CD4-positive, alpha-beta T cell (primary cell): ENCODE results near the gene KCNK15. TPM values are rescaled to one million over a fixed set of nuclear protein-coding genes. Genes with fewer than 3 reads are reported as not detected.

Experiments
- ATAC-seq: fragments of 200-7000 bp; cut with Tn5 transposase; one replicate; pipeline ENCODE4 v1.10.0; 2022; ENCODE audit warnings: mild to moderate bottlenecking; ENCODE audit not compliant: poor library complexity
- CTCF ChIA-PET: fragments of 350-600 bp; sonication (Branson Sonifier 250); formaldehyde crosslinking; loops from one replicate; lab custom pipeline; 2021; ENCODE audit warnings: antibody characterized with exemption, inconsistent platforms; lab: Charles Lee
- POLR2A ChIA-PET: fragments of 350-600 bp; sonication (Branson Sonifier 250); formaldehyde crosslinking; loops from one replicate; lab custom pipeline; 2021; ENCODE audit warnings: antibody characterized with exemption, inconsistent platforms; lab: Charles Lee
- DNase-seq, 14 experiments: peaks; one replicate each; pipeline ENCODE4 v3.0.0-alpha.2; 2013 to 2020; ENCODE audit warnings: mixed read lengths in 2 of 14
- H3K27ac ChIP-seq, 2 donors: one replicate each; pipeline versions ENCODE4 v1.5.1 to v1.7.0; 2013; ENCODE audit warnings: low read length in 2 of 2, low read depth in 1 of 2, mild to moderate bottlenecking in 1 of 2
- H3K27me3 ChIP-seq, 2 experiments: 1 replicate in 1 of 2; 2 replicates in 1 of 2; pipeline versions ENCODE4 v1.6.1 to v1.7.0; 2013; ENCODE audit warnings: low read length in 2 of 2, control low read depth in 1 of 2, mild to moderate bottlenecking in 1 of 2, moderate library complexity in 1 of 2; ENCODE audit not compliant: insufficient read depth in 2 of 2, control insufficient read depth in 1 of 2
- H3K36me3 ChIP-seq: one replicate; pipeline ENCODE4 v1.6.1; 2013; ENCODE audit warnings: low read length, control low read depth; ENCODE audit not compliant: insufficient read depth
- H3K4me1 ChIP-seq: one replicate; pipeline ENCODE4 v1.6.1; 2013; ENCODE audit warnings: low read length, control low read depth; ENCODE audit not compliant: insufficient read depth
- H3K4me3 ChIP-seq: one replicate; pipeline ENCODE4 v1.5.1; 2013; ENCODE audit warnings: mild to moderate bottlenecking, low read length, moderate library complexity
- H3K9me3 ChIP-seq, 2 experiments: 1 replicate in 1 of 2; 2 replicates in 1 of 2; pipeline versions ENCODE4 v1.6.1 to v1.7.0; 2013; ENCODE audit warnings: low read length in 2 of 2, mild to moderate bottlenecking in 2 of 2, control low read depth in 1 of 2, moderate library complexity in 1 of 2; ENCODE audit not compliant: control insufficient read depth in 1 of 2, insufficient read depth in 1 of 2
- H3K27ac Mint-ChIP-seq: one replicate; pipeline ENCODE4 v1.8.0; 2020; ENCODE audit warnings: mixed read lengths
- H3K27me3 Mint-ChIP-seq: one replicate; pipeline ENCODE4 v1.8.0; 2021; ENCODE audit warnings: mixed read lengths
- H3K36me3 Mint-ChIP-seq: one replicate; pipeline ENCODE4 v1.8.0; 2021; ENCODE audit warnings: low read depth, mixed read lengths
- H3K4me1 Mint-ChIP-seq: one replicate; pipeline ENCODE4 v1.8.0; 2021; ENCODE audit warnings: low read depth, mixed read lengths
- H3K4me3 Mint-ChIP-seq: one replicate; pipeline ENCODE4 v1.8.0; 2020; ENCODE audit warnings: mild to moderate bottlenecking, mixed read lengths
- H3K9me3 Mint-ChIP-seq: one replicate; pipeline ENCODE4 v1.8.0; 2020; ENCODE audit warnings: mixed read lengths
- intact Hi-C, 2 experiments: fragments of 100-400 bp; cut with DNase I in 1 of 2; cut with micrococcal nuclease in 1 of 2; formaldehyde crosslinking; loops; one replicate each; pipeline versions ENCODE4 v1.15.1 to v1.9.0; 2023 to 2025; cut with DNase I, micrococcal nuclease
- total RNA-seq, 174 experiments: library from RNA in 2 of 174; stranded (reverse) in 2 of 174; gene quantifications; one replicate each; pipeline ENCODE4 v1.2.3 and lab custom pipeline; 2021 to 2026
- TF ChIP-seq, protein P1 (sequence below): fragments of 200-600 bp; IDR thresholded peaks from one replicate; pipeline ENCODE4 v1.8.0; 2022; ENCODE audit warnings: antibody characterized with exemption, mild to moderate bottlenecking

The KCNK15 gene
- total RNA-seq, 2 experiments from 2014 or later, result not detected

DNA sequence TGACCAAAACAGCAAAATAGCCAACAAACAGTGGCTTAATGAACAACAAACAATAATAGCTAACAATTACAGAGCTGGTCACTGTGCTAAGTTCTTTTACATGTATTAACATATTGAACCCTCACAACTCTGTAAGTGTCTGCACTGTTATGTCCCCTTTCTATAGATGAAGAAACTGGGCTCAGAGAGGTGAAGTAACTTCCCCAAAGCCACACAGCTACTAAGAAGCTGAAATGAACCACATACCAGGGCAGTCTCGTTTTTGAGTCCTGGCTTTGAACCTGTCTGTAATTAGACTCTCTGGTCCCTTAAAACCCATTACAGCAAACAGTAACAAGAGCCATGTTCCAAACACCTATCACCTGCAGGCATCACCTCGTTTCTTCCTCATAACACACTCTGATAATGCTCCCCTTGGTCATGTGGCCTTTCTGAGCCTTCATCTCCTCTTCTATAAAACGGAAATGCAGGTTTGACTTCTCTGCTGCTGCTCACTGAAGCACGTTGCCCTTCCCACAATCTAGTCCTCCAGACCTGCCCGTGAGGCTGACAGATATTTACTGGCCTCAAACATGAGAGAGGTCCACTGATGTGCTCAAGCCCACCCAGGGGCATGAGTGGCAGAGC is 23.3 kb downstream of the KCNK15 start:
- CTCF ChIA-PET, result no interaction called here
- no peak overlapping the region for H3K27ac ChIP-seq
- peaks cover 18% of the 10 kb centered on the region for H3K27me3 Mint-ChIP-seq
- no peak overlapping the region for H3K4me3 Mint-ChIP-seq
- H3K27ac Mint-ChIP-seq, result no peak overlapping the region
- no peaks in the 10 kb centered on the region for H3K4me1 ChIP-seq
- POLR2A ChIA-PET, result no interaction called here
- H3K27me3 ChIP-seq, result peaks cover 0 to 4% of the 10 kb centered on the region in 2 experiments
- no peaks in the 10 kb centered on the region for H3K9me3 Mint-ChIP-seq
- DNase-seq (no peak), ATAC-seq (no peak)
- H3K4me3 ChIP-seq, result no peak overlapping the region
- intact Hi-C loops, result no loop called here
- H3K36me3 ChIP-seq, result no peaks in the 10 kb centered on the region
- no peaks in the 10 kb centered on the region for H3K9me3 ChIP-seq
- no peaks in the 10 kb centered on the region for H3K36me3 Mint-ChIP-seq
- no peaks in the 10 kb centered on the region for H3K4me1 Mint-ChIP-seq
- TF ChIP-seq, protein P1, sequence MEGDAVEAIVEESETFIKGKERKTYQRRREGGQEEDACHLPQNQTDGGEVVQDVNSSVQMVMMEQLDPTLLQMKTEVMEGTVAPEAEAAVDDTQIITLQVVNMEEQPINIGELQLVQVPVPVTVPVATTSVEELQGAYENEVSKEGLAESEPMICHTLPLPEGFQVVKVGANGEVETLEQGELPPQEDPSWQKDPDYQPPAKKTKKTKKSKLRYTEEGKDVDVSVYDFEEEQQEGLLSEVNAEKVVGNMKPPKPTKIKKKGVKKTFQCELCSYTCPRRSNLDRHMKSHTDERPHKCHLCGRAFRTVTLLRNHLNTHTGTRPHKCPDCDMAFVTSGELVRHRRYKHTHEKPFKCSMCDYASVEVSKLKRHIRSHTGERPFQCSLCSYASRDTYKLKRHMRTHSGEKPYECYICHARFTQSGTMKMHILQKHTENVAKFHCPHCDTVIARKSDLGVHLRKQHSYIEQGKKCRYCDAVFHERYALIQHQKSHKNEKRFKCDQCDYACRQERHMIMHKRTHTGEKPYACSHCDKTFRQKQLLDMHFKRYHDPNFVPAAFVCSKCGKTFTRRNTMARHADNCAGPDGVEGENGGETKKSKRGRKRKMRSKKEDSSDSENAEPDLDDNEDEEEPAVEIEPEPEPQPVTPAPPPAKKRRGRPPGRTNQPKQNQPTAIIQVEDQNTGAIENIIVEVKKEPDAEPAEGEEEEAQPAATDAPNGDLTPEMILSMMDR, result no peak

DNA sequence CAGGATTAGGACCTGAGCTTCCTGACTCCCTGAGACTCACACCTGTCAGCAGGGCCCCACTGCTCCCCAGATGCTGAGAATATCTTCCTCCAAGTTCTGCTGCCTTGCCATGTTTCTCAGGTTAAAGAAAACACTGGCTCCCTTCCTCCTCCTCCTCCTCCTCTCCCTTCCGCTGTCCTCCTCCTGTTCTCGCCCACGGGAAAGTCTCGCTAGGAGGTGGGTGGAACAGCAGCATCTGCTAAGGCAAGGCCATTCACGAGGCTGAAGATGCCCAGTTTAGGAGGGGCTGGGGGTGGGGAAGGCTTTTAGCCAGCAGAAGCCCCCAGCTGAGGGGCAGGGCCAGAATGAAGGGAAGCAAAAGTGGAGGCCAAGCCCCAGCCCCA is 23.8 kb downstream of the KCNK15 start:
- Mint-ChIP-seq H3K9me3 (no peaks in the 10 kb centered on the region), H3K27ac (no peak overlapping the region), H3K36me3 (no peaks in the 10 kb centered on the region), H3K27me3 (peaks cover 18% of the 10 kb centered on the region), H3K4me1 (no peaks in the 10 kb centered on the region), H3K4me3 (no peak overlapping the region)
- CTCF ChIA-PET, result no interaction called here
- no peak overlapping the region for H3K4me3 ChIP-seq
- intact Hi-C loops, result no loop called here
- DNase-seq (no peak), ATAC-seq (no peak)
- no peaks in the 10 kb centered on the region for H3K9me3 ChIP-seq
- no peak overlapping the region for H3K27ac ChIP-seq
- H3K4me1 ChIP-seq, result no peaks in the 10 kb centered on the region
- peaks cover 0 to 4% of the 10 kb centered on the region in 2 experiments for H3K27me3 ChIP-seq
- TF ChIP-seq, protein P1, result no peak
- POLR2A ChIA-PET, result no interaction called here
- no peaks in the 10 kb centered on the region for H3K36me3 ChIP-seq

DNA sequence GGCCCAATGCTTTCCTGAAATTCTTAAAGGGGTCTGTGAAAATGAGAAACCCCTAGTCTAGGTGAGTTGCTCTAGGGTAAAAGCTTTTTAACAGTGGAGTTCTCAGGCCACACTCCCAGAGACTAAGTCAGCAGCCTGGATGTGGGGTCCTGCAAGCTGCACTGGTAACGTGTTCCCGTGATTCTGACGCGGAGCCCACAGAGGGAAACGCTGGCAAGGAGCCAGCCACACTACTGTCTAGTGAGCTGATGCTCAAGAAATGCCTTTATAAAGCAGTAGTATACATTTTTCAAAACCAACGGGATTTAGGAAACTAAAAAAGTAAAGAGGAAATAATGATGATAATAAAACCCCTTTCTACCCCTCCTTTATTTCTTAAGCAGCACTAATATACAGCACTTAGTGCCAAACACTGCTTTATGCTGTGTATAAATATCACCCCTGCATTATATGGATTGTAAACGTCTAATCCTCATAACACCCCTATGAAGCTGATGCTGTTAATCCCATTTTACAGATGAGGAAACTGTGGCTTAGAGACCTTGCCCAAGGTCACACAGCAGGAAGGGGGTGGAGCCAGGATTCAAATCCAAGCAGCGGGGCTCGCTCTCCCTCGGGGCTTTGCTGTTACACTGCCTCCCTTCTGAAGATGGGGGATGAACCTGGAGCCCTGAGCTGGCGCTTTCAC is 25.0 kb downstream of the KCNK15 start:
- Histone ChIP-seq H3K36me3 (no peaks in the 10 kb centered on the region), H3K9me3 (no peaks in the 10 kb centered on the region), H3K4me3 (no peak overlapping the region), H3K27me3 (peaks cover 0 to 4% of the 10 kb centered on the region in 2 experiments), H3K27ac (no peak overlapping the region), H3K4me1 (no peaks in the 10 kb centered on the region)
- intact Hi-C loops, result no loop called here
- ATAC-seq (no peak), DNase-seq (no peak)
- no peak overlapping the region for H3K4me3 Mint-ChIP-seq
- TF ChIP-seq, protein P1, result no peak
- ChIA-PET CTCF (no interaction called here), POLR2A (no interaction called here)
- H3K9me3 Mint-ChIP-seq, result no peaks in the 10 kb centered on the region
- H3K4me1 Mint-ChIP-seq, result no peaks in the 10 kb centered on the region
- no peaks in the 10 kb centered on the region for H3K36me3 Mint-ChIP-seq
- H3K27me3 Mint-ChIP-seq, result peaks cover 18% of the 10 kb centered on the region
- no peak overlapping the region for H3K27ac Mint-ChIP-seq
